Measurements from ENCODE around the gene PRF1.

Gene PRF1
- long read RNA-seq, partial matches to known transcripts: 0 of 1 reads
- long read RNA-seq, other reads (novel, unspliced or antisense): 1 of 1 reads

DNA sequence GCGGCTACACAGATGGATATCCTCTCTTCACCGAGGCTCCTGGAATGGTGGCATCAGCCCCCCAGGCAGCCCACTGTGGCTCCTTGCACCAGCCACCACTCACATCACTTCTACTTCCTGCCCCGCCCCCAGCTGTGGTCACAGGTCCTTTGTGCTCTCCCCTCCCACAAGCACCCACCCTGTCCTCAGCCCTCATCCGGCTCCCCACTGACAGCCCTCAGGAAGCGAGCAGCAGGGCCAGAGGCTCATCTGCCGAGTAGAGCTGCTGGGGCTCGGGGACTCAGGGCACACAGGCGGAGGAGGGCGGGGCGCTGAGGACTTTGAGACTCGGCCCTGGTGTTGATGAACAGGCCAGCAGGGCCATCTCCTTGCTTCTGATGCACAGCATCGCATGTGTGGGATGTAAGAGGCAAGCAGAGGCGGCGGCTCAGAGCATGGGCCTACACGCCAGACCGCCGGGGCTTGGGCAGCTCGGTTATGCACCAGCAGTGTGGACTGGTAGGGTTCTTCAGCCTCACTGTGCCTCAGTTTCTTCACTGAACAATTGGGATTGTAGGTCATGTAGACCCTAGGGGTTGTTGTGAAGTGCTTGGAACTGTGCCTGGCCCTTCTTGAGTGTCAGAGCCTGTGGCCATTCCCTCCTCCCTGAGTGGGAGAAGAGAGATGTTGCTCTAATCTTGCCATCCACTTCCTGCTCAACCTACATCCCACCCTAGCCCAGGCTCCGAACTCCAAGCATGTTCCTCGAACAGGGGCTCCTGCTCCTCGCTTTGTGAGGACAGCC is at the start of gene PRF1:
TSS of gene PRF1 (minus strand) at position 77 of the 784 bp plus-strand sequence. CDS start 1,839 bp downstream, outside the sequence.
- H3K27ac ChIP-seq (replicated peaks): no peak within 1 kb of the TSS
- no peak within 1 kb of the TSS for H3K4me3 ChIP-seq (replicated peaks; ENCODE audit: insufficient read depth, low read length)
- no peaks in the 10 kb centered on the region for H3K27me3 ChIP-seq (ENCODE audit: insufficient read depth, poor library complexity, severe bottlenecking)
- no peak for DNase-seq (ENCODE audit: low read depth in 1 of 2, low spot score in 1 of 2)
- TF ChIP-seq SPI1 (IDR thresholded peaks at IDR 0.05; ENCODE audit: borderline replicate concordance, low read depth): no peak
- TF ChIP-seq, protein P1, sequence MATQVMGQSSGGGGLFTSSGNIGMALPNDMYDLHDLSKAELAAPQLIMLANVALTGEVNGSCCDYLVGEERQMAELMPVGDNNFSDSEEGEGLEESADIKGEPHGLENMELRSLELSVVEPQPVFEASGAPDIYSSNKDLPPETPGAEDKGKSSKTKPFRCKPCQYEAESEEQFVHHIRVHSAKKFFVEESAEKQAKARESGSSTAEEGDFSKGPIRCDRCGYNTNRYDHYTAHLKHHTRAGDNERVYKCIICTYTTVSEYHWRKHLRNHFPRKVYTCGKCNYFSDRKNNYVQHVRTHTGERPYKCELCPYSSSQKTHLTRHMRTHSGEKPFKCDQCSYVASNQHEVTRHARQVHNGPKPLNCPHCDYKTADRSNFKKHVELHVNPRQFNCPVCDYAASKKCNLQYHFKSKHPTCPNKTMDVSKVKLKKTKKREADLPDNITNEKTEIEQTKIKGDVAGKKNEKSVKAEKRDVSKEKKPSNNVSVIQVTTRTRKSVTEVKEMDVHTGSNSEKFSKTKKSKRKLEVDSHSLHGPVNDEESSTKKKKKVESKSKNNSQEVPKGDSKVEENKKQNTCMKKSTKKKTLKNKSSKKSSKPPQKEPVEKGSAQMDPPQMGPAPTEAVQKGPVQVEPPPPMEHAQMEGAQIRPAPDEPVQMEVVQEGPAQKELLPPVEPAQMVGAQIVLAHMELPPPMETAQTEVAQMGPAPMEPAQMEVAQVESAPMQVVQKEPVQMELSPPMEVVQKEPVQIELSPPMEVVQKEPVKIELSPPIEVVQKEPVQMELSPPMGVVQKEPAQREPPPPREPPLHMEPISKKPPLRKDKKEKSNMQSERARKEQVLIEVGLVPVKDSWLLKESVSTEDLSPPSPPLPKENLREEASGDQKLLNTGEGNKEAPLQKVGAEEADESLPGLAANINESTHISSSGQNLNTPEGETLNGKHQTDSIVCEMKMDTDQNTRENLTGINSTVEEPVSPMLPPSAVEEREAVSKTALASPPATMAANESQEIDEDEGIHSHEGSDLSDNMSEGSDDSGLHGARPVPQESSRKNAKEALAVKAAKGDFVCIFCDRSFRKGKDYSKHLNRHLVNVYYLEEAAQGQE (IDR thresholded peaks at IDR 0.05; ENCODE audit: insufficient replicate concordance, low read depth): no peak
- TF ChIP-seq GABPA (IDR thresholded peaks at IDR 0.05; ENCODE audit: low read depth): no peak
- TF ChIP-seq POLR2AphosphoS5 (IDR thresholded peaks at IDR 0.05; ENCODE audit: low read depth): no peak
- TF ChIP-seq CTCF (IDR thresholded peaks at IDR 0.05; ENCODE audit: insufficient read depth, low read length): no peak

DNA sequence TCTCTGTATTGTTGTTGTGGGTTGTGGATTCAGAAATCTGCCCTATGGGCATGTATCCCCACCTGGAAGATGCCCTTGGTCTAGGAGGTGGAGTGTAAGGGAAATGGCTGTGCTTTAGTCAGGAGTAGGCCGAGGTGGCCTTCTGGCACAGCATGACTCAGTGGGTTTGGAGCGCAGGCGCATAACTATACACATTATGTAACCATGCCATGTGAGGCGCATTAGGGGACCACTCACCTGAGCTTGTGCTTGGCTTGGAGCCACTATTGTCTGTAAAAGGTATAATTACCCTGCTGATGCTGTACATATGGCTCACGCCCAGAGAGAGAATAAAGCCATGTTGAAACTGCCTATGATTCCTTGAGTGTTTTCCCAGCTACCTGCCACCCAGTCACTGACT is 49.1 kb upstream of the PRF1 start:
- Histone ChIP-seq H3K27me3 (ENCODE audit: insufficient read depth, poor library complexity, severe bottlenecking) (no peaks in the 10 kb centered on the region), H3K27ac (replicated peaks) (no peak overlapping the region), H3K4me3 (replicated peaks; ENCODE audit: insufficient read depth, low read length) (no peak overlapping the region)
- DNase-seq (ENCODE audit: low read depth in 1 of 2, low spot score in 1 of 2): no peak
- no peak for TF ChIP-seq CTCF (IDR thresholded peaks at IDR 0.05; ENCODE audit: insufficient read depth, low read length)
- TF ChIP-seq SPI1 (IDR thresholded peaks at IDR 0.05; ENCODE audit: borderline replicate concordance, low read depth): no peak
- TF ChIP-seq, protein P1 (IDR thresholded peaks at IDR 0.05; ENCODE audit: insufficient replicate concordance, low read depth): no peak
- TF ChIP-seq GABPA (IDR thresholded peaks at IDR 0.05; ENCODE audit: low read depth): no peak
- TF ChIP-seq POLR2AphosphoS5 (IDR thresholded peaks at IDR 0.05; ENCODE audit: low read depth): no peak

DNA sequence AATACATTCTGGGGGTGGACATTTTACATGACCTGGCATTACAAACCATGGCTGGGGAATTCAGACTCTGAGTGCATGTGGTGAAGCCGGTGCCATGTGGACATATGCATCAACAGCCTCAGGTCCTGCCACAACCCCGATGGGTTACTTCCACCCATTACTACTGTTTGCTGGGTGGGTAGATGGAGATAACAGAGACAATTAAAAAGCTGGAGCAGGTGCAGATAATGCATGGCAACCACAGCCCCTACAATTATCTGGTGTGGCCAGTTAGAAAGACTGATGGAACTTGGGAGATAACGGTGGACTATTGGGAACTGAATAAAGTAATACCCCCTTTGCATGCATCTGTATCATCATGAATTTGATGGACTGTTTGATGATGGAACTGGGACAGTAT is 48.2 kb upstream of the PRF1 start:
- Histone ChIP-seq H3K4me3 (replicated peaks; ENCODE audit: insufficient read depth, low read length) (no peak overlapping the region), H3K27me3 (ENCODE audit: insufficient read depth, poor library complexity, severe bottlenecking) (no peaks in the 10 kb centered on the region), H3K27ac (replicated peaks) (no peak overlapping the region)
- TF ChIP-seq, protein P1 (IDR thresholded peaks at IDR 0.05; ENCODE audit: insufficient replicate concordance, low read depth): no peak
- TF ChIP-seq POLR2AphosphoS5 (IDR thresholded peaks at IDR 0.05; ENCODE audit: low read depth) (no peak), CTCF (IDR thresholded peaks at IDR 0.05; ENCODE audit: insufficient read depth, low read length) (no peak), GABPA (IDR thresholded peaks at IDR 0.05; ENCODE audit: low read depth) (no peak), SPI1 (IDR thresholded peaks at IDR 0.05; ENCODE audit: borderline replicate concordance, low read depth) (no peak)
- no peak for DNase-seq (ENCODE audit: low read depth in 1 of 2, low spot score in 1 of 2)

All from HL-60 (cell line).